ENCODE results near the gene TNFRSF19.
A peak's percentile ranks its signal among the peaks of the same experiment; 100 is the strongest.

TNFRSF19 gene

DNA sequence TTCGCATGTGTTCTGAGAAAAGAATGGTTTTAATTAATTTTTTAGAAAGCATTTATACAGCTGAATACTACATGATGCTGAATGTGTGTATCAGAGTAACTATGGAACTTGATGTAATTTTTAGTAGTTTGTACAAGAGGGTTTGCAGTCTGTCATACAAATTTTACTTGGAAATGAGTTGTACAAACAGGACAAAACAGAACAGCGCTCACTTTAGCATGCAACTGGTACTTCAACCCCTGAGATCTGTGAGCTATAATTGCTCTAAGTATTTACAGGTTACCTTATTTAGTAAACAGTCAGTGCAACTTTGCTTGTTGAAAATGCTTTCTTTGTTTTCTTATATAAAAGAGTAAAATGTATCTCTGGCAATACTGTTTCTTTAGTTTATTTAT lies 706 bp downstream of the TNFRSF19 start:
- H3K4me3 ChIP-seq (ENCODE audit: low read depth, low read length), result peak overlapping the region; percentile 47
- TF ChIP-seq, protein P1, sequence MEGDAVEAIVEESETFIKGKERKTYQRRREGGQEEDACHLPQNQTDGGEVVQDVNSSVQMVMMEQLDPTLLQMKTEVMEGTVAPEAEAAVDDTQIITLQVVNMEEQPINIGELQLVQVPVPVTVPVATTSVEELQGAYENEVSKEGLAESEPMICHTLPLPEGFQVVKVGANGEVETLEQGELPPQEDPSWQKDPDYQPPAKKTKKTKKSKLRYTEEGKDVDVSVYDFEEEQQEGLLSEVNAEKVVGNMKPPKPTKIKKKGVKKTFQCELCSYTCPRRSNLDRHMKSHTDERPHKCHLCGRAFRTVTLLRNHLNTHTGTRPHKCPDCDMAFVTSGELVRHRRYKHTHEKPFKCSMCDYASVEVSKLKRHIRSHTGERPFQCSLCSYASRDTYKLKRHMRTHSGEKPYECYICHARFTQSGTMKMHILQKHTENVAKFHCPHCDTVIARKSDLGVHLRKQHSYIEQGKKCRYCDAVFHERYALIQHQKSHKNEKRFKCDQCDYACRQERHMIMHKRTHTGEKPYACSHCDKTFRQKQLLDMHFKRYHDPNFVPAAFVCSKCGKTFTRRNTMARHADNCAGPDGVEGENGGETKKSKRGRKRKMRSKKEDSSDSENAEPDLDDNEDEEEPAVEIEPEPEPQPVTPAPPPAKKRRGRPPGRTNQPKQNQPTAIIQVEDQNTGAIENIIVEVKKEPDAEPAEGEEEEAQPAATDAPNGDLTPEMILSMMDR (IDR thresholded peaks at IDR 0.05; ENCODE audit: borderline replicate concordance, insufficient read depth, low read depth, low read length), result peak; percentile 25; the same call in 1 of the 2 replicates

- peak overlapping the region; percentile 47 for H3K4me3 ChIP-seq (ENCODE audit: low read depth, low read length)
- TF ChIP-seq, protein P1 (IDR thresholded peaks at IDR 0.05; ENCODE audit: borderline replicate concordance, insufficient read depth, low read depth, low read length), result no peak
Observed at GRCh38 chr13:23571431-23571830, 1.2 kb downstream of the TNFRSF19 start.

DNA sequence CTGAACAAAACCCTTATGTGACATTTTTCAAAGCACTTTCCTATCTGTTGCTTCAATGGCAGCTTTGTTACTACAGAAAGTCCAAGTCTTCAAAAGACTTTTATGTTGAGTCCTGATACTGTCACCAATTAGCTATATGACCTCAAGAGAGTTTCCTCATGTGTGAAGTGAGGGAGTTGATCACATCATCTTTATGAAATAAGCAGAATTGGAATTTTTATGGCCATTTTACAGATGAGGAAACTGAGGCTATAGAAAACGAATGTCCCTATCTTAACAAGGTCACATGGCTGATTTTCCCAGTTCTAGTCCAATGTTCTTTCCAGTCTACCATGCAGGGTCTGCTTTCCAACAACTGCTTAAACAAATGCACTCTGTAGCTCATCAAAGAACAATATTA lies 2.6 kb downstream of the TNFRSF19 start:
- TF ChIP-seq, protein P1 (IDR thresholded peaks at IDR 0.05; ENCODE audit: borderline replicate concordance, insufficient read depth, low read depth, low read length), result no peak
- H3K4me3 ChIP-seq (ENCODE audit: low read depth, low read length), result peak overlapping the region; percentile 47

- TF ChIP-seq, protein P1 (IDR thresholded peaks at IDR 0.05; ENCODE audit: borderline replicate concordance, insufficient read depth, low read depth, low read length), result no peak
- H3K4me3 ChIP-seq (ENCODE audit: low read depth, low read length), result no peak overlapping the region
Observed at GRCh38 chr13:23574421-23575145, 4.4 kb downstream of the TNFRSF19 start.

- H3K4me3 ChIP-seq (ENCODE audit: low read depth, low read length), result no peak overlapping the region
- TF ChIP-seq, protein P1 (IDR thresholded peaks at IDR 0.05; ENCODE audit: borderline replicate concordance, insufficient read depth, low read depth, low read length), result no peak
Observed at GRCh38 chr13:23575632-23576031, 5.4 kb downstream of the TNFRSF19 start.

GRCh38 chr13:23578411-23579071 lies 8.3 kb downstream of the TNFRSF19 start:
- peak overlapping the region; percentile 98 for H3K4me3 ChIP-seq (ENCODE audit: low read depth, low read length)
- TF ChIP-seq, protein P1 (IDR thresholded peaks at IDR 0.05; ENCODE audit: borderline replicate concordance, insufficient read depth, low read depth, low read length), result peak; percentile 71

Measured in GM12875 (cell line).